Measurements from ENCODE around the gene SEMA4D.

SEMA4D gene

GRCh38 chr9:89370593-89370992, 127.3 kb downstream of the SEMA4D start:
- no peak for DNase-seq (ENCODE audit: low read depth in 2 of 2)

DNA sequence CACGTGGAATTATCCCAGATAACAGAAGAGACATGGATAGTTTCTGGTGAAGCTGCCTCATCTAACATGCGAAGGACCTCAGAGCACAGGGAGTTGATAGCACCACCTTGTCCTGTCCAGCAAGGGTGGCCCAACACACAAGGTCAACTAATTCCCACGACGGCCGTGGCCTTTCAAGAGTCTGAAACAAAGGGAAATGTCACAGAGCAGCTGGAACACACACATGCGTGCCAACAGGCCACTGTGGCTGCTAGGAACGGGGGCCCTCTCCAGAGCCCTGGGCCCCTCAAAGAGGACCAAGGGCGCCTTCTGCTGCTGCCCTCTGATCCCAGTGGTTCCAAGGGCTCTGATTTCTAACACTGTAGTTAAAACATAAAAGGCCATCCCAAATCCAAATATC, 128.9 kb downstream of the SEMA4D start:
- DNase-seq (ENCODE audit: low read depth in 2 of 2), result no peak

- no peak for DNase-seq (ENCODE audit: low read depth in 2 of 2)
Observed at GRCh38 chr9:89368550-89368949, 129.4 kb downstream of the SEMA4D start.

- no peak for DNase-seq (ENCODE audit: low read depth in 2 of 2)
Observed at GRCh38 chr9:89367726-89368437, 130.0 kb downstream of the SEMA4D start.

GRCh38 chr9:89367281-89367680, 130.6 kb downstream of the SEMA4D start:
- no peak for DNase-seq (ENCODE audit: low read depth in 2 of 2)

DNA sequence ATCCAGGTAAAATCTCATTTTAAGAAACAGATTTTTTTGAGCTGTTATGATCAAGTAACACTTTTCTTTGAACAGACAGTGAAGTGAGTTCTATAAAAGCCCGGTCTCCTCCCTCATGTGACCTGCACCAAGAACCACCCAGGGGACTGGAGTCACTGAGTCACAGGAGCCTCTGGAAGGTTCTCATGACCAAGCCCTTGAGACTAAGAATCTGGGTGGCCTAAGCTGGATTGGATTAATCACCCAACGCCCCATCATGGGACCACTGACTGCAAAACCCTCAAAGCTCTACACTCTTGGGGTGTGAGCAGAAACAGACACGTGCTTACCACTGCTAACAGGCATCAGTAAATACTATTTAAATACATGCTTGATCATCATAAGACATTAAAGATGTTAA, 131.2 kb downstream of the SEMA4D start:
- DNase-seq (ENCODE audit: low read depth in 2 of 2), result no peak

DNA sequence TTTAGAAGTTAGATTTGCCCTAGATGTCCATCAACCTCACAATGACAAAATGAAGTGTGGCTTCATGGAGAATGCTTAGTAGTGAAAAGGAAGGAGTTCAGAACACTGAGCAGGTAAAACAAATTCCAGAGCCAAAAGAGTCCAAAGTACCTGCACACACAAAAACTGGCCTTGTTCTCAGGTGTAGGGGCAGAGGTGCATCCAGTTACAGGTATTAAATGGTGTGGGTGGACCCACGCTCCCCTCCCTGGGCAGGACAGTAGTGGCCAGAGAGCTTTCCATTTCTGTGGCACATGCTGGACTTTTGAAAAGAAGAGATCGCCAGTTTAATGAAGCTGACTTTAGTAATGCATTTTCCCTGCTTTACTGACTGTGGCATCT, 132.4 kb downstream of the SEMA4D start:
- no peak for DNase-seq (ENCODE audit: low read depth in 2 of 2)

DNA sequence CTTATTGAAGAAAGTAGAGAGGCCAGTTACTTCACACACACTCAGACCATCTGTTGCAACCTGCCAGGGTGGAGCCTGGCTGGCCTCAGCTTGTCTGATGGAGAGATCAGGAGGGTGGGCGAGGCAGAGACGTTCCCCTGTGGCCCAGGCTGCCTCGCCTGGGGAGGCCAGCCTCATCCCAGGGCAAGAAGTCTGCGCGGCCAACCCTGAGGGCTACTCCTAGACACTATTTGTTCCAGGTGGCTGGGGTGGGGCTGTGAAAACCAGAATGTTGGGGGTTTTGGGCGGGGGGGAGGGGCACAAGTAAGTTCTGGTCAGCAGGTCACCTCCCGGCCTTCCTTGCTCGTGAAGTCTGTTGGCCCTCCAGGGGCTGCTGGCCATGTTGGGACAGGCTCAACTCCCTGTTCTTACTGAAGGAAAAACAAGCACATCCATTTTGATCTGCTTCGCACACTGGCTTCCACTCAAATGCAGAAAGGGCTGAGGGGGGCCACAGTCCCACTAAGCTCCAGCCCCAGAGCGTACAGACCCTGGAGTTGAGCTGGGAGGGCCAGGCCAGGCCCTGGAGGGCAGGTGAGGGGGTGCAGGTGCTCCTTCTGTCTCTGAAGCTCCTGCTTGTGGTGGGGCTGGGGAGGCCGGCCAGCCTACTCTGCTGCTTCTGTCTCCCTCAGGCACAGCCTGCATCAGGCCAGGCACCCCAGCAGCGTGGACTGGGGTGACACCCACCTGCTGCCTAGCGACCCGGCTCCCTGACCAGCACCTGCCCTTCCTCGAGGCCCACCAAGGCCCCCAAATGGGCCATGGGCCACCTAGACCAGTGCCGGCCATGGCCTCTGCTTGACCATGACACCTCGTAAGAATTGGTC, 133.0 kb downstream of the SEMA4D start:
- no peak for DNase-seq (ENCODE audit: low read depth in 2 of 2)

GRCh38 chr9:89363921-89364665, 133.8 kb downstream of the SEMA4D start:
- DNase-seq (ENCODE audit: low read depth in 2 of 2), result no peak

DNA sequence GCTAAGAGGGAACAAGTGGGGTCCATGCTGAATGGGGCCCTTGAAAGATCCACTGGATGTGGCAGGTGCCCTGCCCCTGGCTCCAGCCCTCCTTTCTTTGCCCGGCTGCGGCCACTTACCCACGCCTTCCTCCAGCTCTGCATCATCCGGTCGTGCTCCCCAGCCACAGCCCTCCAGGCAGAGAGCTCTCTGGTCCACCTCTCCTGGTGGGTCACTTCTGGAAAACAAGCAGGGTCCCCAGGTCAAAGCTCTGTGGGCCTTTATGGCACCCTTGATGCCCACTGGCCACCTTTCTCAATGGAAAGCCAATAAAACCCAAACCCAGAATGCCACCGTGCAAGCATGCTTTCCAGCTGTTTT, 134.6 kb downstream of the SEMA4D start:
- no peak for DNase-seq (ENCODE audit: low read depth in 2 of 2)

GRCh38 chr9:89362647-89363310, 135.1 kb downstream of the SEMA4D start:
- DNase-seq (ENCODE audit: low read depth in 2 of 2), result no peak

- DNase-seq (ENCODE audit: low read depth in 2 of 2), result no peak
Observed at GRCh38 chr9:89361816-89362646, 135.9 kb downstream of the SEMA4D start.

DNA sequence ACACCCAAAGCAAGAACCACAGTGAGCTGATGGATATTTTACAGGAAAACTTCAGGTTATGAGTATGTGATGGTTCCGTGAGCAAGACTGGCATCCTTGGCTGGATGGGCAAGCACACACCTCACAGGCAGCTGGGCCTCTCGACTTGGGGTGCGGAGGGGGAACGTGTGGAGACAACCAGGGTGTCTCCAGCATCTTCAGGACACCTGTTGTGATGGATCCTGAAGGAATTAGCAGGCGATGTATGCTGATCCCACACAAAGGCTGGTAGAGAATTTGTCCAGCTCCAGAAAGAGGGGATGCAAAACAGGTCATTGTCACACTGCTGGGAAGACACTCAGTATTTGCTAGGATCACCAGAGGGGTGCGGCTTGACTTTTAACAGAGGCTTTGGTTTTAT, 136.9 kb downstream of the SEMA4D start:
- no peak for DNase-seq (ENCODE audit: low read depth in 2 of 2)

- DNase-seq (ENCODE audit: low read depth in 2 of 2), result no peak
Observed at GRCh38 chr9:89360465-89360864, 137.4 kb downstream of the SEMA4D start.

GRCh38 chr9:89359751-89360261, 138.1 kb downstream of the SEMA4D start:
- DNase-seq (ENCODE audit: low read depth in 2 of 2), result no peak

DNA sequence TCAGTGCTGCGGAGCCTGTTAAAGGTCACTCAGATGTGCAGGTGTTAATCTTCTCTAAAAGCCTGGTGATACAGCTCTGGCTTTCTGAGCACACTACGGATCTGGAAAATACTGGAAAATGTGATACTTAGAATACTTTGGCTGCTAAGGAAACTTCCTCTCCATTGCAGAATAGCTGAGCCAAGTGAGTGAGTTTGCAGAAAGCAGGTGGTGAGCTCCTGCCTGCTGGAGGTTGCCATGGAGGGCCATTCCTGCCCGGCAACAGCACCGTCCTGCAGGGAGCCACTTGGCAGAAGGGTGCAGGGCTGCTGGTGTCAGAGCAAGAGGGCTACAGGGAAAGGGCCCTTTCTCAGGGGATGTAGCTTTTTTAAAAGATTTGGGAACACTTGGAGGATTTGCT, 138.9 kb downstream of the SEMA4D start:
- no peak for DNase-seq (ENCODE audit: low read depth in 2 of 2)

GRCh38 chr9:89358376-89358916, 139.5 kb downstream of the SEMA4D start:
- DNase-seq (ENCODE audit: low read depth in 2 of 2), result no peak

DNA sequence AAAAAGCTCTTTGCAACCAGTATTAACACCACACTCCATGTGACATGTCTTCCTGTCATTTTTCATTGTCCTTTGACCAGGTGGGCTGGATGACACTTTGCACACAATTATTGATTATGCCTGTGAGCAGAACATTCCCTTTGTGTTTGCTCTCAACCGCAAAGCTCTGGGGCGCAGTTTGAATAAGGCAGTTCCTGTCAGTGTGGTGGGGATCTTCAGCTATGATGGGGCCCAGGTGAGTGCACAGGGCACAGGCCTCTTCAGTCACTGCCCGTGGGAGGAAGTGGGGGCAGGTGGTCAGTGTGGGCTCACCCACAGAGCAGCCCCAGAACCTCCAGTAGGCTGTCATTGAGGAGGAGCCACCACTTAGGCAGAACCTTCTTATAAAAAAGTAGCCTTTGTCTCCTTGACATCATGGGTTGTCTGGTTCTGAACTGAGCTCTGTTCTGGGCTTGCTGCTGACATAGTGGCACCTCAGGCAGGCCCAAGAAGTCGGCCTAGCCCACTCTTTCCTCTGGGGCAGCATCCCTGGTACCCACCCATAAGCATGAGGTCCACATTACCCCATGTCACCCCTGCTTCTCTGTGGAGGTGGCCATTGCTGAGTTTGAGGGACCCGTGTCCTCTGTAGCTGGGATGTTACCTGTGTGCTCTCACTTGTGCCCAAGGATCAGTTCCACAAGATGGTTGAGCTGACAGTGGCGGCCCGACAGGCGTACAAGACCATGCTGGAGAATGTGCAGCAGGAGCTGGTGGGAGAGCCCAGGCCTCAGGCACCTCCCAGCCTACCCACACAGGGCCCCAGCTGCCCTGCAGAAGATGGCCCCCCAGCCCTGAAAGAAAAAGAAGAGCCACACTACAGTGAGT, 140.3 kb downstream of the SEMA4D start:
- DNase-seq (ENCODE audit: low read depth in 2 of 2), result no peak

DNA sequence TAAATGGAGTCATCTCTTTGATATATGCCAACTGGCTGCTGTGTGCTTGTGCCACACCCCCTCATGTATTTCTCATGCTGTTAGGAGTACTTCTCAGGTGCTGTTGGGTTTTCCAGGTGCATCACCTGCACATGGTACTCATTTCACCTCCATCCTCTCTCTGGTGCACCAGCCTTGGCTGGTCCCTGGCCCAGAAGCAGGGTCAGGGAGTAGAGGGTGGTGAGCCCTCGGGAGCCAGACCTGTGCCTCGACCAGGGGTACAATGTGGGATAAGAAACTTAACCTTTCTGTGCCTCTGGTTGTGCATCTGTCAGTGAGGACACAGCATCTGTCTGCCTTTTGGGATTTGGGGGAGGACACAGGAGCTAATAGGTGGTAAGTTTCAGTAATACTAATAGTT, 141.1 kb downstream of the SEMA4D start:
- no peak for DNase-seq (ENCODE audit: low read depth in 2 of 2)

- DNase-seq (ENCODE audit: low read depth in 2 of 2), result no peak
Observed at GRCh38 chr9:89354471-89354870, 143.4 kb downstream of the SEMA4D start.

Data from activated CD4-positive, alpha-beta T cell treated with anti-CD3 and anti-CD28 coated beads for 24 hours (primary cell).